Esophagus muscularis mucosa (tissue), 4 donors: ENCODE data around the gene MACROD2. TPM values are rescaled to one million over a fixed set of nuclear protein-coding genes. Genes with fewer than 3 reads are reported as not detected.

Source experiments
- DNase-seq: peaks from one replicate; pipeline ENCODE4 v3.0.0-alpha.2; 2017; ENCODE audit errors: extremely low spot score
- H3K27ac ChIP-seq, 4 donors: fragments of 200-600 bp; sonication (generic); replicated peaks in 1 of 4; 1 replicate in 3 of 4; 2 replicates in 1 of 4; pipeline ENCODE4 v1.5.1; 2016 to 2019; ENCODE audit warnings: mild to moderate bottlenecking in 1 of 4
- H3K27me3 ChIP-seq, 4 donors: fragments of 200-600 bp; sonication (generic); one replicate each; pipeline versions ENCODE4 v1.5.1 to v1.6.0; 2016 to 2019
- H3K36me3 ChIP-seq, 4 donors: fragments of 200-600 bp; sonication (generic); one replicate each; pipeline ENCODE4 v1.5.1; 2016 to 2019
- H3K4me1 ChIP-seq, 4 donors: fragments of 200-600 bp; sonication (generic); one replicate each; pipeline ENCODE4 v1.5.1; 2016 to 2019
- H3K4me3 ChIP-seq, 4 donors: fragments of 200-600 bp; sonication (generic); 1 replicate in 2 of 4; 2 replicates in 2 of 4; pipeline ENCODE4 v1.5.1; 2016 to 2019; ENCODE audit warnings: mild to moderate bottlenecking in 4 of 4, moderate library complexity in 1 of 4
- H3K9me3 ChIP-seq, 4 donors: fragments of 200-600 bp; sonication (generic); 1 replicate in 3 of 4; 2 replicates in 1 of 4; pipeline ENCODE4 v1.5.1; 2016 to 2019
- CTCF ChIP-seq, 3 experiments: fragments of 200-600 bp in 2 of 3; fragments of 450-650 bp in 1 of 3; sonication (generic) in 2 of 3; IDR thresholded peaks; one replicate each; pipeline ENCODE4 v1.5.1; 2017 to 2019; ENCODE audit warnings: antibody characterized with exemption in 3 of 3, mild to moderate bottlenecking in 2 of 3, moderate library complexity in 1 of 3
- EP300 ChIP-seq: sonication (generic); formaldehyde crosslinking; IDR thresholded peaks from one replicate; pipeline ENCODE4 v1.6.1; 2017; ENCODE audit warnings: antibody characterized with exemption
- POLR2A ChIP-seq: fragments of 450-650 bp; IDR thresholded peaks from one replicate; pipeline ENCODE4 v1.6.1; 2017; ENCODE audit warnings: antibody characterized with exemption, moderate library complexity, mild to moderate bottlenecking, low read depth
- POLR2AphosphoS5 ChIP-seq, 2 donors: sonication (generic); formaldehyde crosslinking; IDR thresholded peaks; one replicate each; pipeline ENCODE4 v1.6.1; 2017; ENCODE audit warnings: antibody characterized with exemption in 2 of 2
- WGBS: methylation state at CpG from one replicate; pipeline ENCODE4 v1.1.5; 2018; 5-methylcytosine and 5-hydroxymethylcytosine counted together
- intact Hi-C: fragments of 100-400 bp; cut with DNase I; formaldehyde crosslinking; loops from one replicate; pipeline ENCODE4 v1.15.1; 2023
- total RNA-seq, 4 donors: library from RNA; depleted of rRNA; stranded (reverse); fragments of >200 nt; gene quantifications; one replicate each; pipeline versions ENCODE4 v1.1.0 to v1.2.1, GENCODE V29; 2016

Gene MACROD2
- total RNA-seq, 4 donors from 2014 or later: 1.4 to 3.6 (median 2.6) TPM

- H3K4me1 ChIP-seq: no peaks in the 10 kb centered on the region
- intact Hi-C loops: no loop called here
- no peaks in the 10 kb centered on the region for H3K36me3 ChIP-seq
- no peak overlapping the region for H3K4me3 ChIP-seq
- H3K27me3 ChIP-seq: no peaks in the 10 kb centered on the region
- no peak for TF ChIP-seq POLR2AphosphoS5 (IDR thresholded peaks at IDR 0.05)
- TF ChIP-seq EP300: no peak
- no peak for TF ChIP-seq CTCF (IDR thresholded peaks at IDR 0.05)
- TF ChIP-seq POLR2A: no peak
- no peak for DNase-seq
- no peaks in the 10 kb centered on the region for H3K9me3 ChIP-seq
- 83% methylated on average over 1 of the region's 1 CpG for WGBS
- no peak overlapping the region for H3K27ac ChIP-seq
Measured at GRCh38 chr20:14536738-14537137, 541.4 kb downstream of the MACROD2 start.

- Histone ChIP-seq H3K36me3 (no peaks in the 10 kb centered on the region), H3K27me3 (no peaks in the 10 kb centered on the region), H3K9me3 (no peaks in the 10 kb centered on the region), H3K4me3 (no peak overlapping the region), H3K4me1 (no peaks in the 10 kb centered on the region), H3K27ac (no peak overlapping the region)
- no peak for DNase-seq
- TF ChIP-seq CTCF (IDR thresholded peaks at IDR 0.05): no peak
- no peak for TF ChIP-seq EP300
- no peak for TF ChIP-seq POLR2AphosphoS5 (IDR thresholded peaks at IDR 0.05)
- TF ChIP-seq POLR2A: no peak
- 94% methylated on average over 5 of the region's 5 CpGs for WGBS
- intact Hi-C loops: no loop called here
Measured at GRCh38 chr20:14538433-14538832, 543.1 kb downstream of the MACROD2 start.

GRCh38 chr20:14543040-14543439, 547.7 kb downstream of the MACROD2 start:
- Histone ChIP-seq H3K4me1 (no peaks in the 10 kb centered on the region), H3K4me3 (no peak overlapping the region), H3K9me3 (no peaks in the 10 kb centered on the region), H3K36me3 (no peaks in the 10 kb centered on the region), H3K27ac (no peak overlapping the region), H3K27me3 (no peaks in the 10 kb centered on the region)
- TF ChIP-seq POLR2A (no peak), POLR2AphosphoS5 (IDR thresholded peaks at IDR 0.05) (no peak), EP300 (no peak), CTCF (IDR thresholded peaks at IDR 0.05) (no peak)
- intact Hi-C loops: no loop called here
- no peak for DNase-seq

- Histone ChIP-seq H3K36me3 (no peaks in the 10 kb centered on the region), H3K9me3 (no peaks in the 10 kb centered on the region), H3K4me3 (no peak overlapping the region), H3K4me1 (no peaks in the 10 kb centered on the region), H3K27me3 (no peaks in the 10 kb centered on the region), H3K27ac (no peak overlapping the region)
- intact Hi-C loops: no loop called here
- no peak for DNase-seq
- no peak for TF ChIP-seq POLR2A
- no peak for TF ChIP-seq POLR2AphosphoS5 (IDR thresholded peaks at IDR 0.05)
- TF ChIP-seq CTCF (IDR thresholded peaks at IDR 0.05): no peak
- no peak for TF ChIP-seq EP300
- WGBS: 83% methylated on average over 3 of the region's 3 CpGs
Measured at GRCh38 chr20:14544688-14545087, 549.4 kb downstream of the MACROD2 start.

- H3K27me3 ChIP-seq: no peaks in the 10 kb centered on the region
- H3K36me3 ChIP-seq: no peaks in the 10 kb centered on the region
- DNase-seq: no peak
- TF ChIP-seq EP300: no peak
- TF ChIP-seq POLR2A: no peak
- no peak for TF ChIP-seq POLR2AphosphoS5 (IDR thresholded peaks at IDR 0.05)
- TF ChIP-seq CTCF (IDR thresholded peaks at IDR 0.05): no peak
- H3K9me3 ChIP-seq: no peaks in the 10 kb centered on the region
- H3K27ac ChIP-seq: no peak overlapping the region
- intact Hi-C loops: no loop called here
- H3K4me1 ChIP-seq: no peaks in the 10 kb centered on the region
- H3K4me3 ChIP-seq: no peak overlapping the region
Measured at GRCh38 chr20:14550655-14551054, 555.3 kb downstream of the MACROD2 start.
